ENCODE results near the gene YY2.
"Not testable (repeated sequence)": the region's sequence is repeated elsewhere in the genome, so short reads cannot be mapped to it uniquely, and the experiment has no call there.

Gene YY2

GRCh38 chrX:21855937-21856415 lies at the start of gene YY2:
YY2 (plus strand) TSS chrX:21855987; CDS start chrX:21856485, 498 bp downstream.
- no peak for DNase-seq (ENCODE audit: low spot score)

- DNase-seq (ENCODE audit: low spot score) = no peak
Measured at GRCh38 chrX:21806691-21807090, 49.1 kb upstream of the YY2 start.

- DNase-seq (ENCODE audit: low spot score) = no peak
Measured at GRCh38 chrX:21811832-21812231, 44.0 kb upstream of the YY2 start.

GRCh38 chrX:21812628-21813027 lies 43.2 kb upstream of the YY2 start:
- no peak for DNase-seq (ENCODE audit: low spot score)

- DNase-seq (ENCODE audit: low spot score) = no peak
Measured at GRCh38 chrX:21813612-21814368, 42.0 kb upstream of the YY2 start.

- DNase-seq (ENCODE audit: low spot score) = no peak
Measured at GRCh38 chrX:21816136-21816535, 39.7 kb upstream of the YY2 start.

GRCh38 chrX:21820170-21820569 lies 35.6 kb upstream of the YY2 start:
- DNase-seq (ENCODE audit: low spot score) = not testable (repeated sequence)

GRCh38 chrX:21821875-21822274 lies 33.9 kb upstream of the YY2 start:
- no peak for DNase-seq (ENCODE audit: low spot score)

- DNase-seq (ENCODE audit: low spot score) = no peak
Measured at GRCh38 chrX:21831496-21831895, 24.3 kb upstream of the YY2 start.

GRCh38 chrX:21837056-21837455 lies 18.7 kb upstream of the YY2 start:
- no peak for DNase-seq (ENCODE audit: low spot score)

- DNase-seq (ENCODE audit: low spot score) = no peak
Measured at GRCh38 chrX:21838937-21839333, 16.9 kb upstream of the YY2 start.

- peak; percentile 91 for DNase-seq (ENCODE audit: low spot score)
Measured at GRCh38 chrX:21839334-21840192, 16.2 kb upstream of the YY2 start, which contains the start of gene MBTPS2. MBTPS2 (plus strand) TSS chrX:21839617; CDS start chrX:21839735, 118 bp downstream.

GRCh38 chrX:21840193-21840545 lies 15.6 kb upstream of the YY2 start:
- no peak for DNase-seq (ENCODE audit: low spot score)

GRCh38 chrX:21843179-21843578 lies 12.6 kb upstream of the YY2 start:
- no peak for DNase-seq (ENCODE audit: low spot score)

- no peak for DNase-seq (ENCODE audit: low spot score)
Measured at GRCh38 chrX:21845096-21845495, 10.7 kb upstream of the YY2 start.

- DNase-seq (ENCODE audit: low spot score) = no peak
Measured at GRCh38 chrX:21847342-21847741, 8.4 kb upstream of the YY2 start.

GRCh38 chrX:21853578-21853977 lies 2.2 kb upstream of the YY2 start:
- no peak for DNase-seq (ENCODE audit: low spot score)

GRCh38 chrX:21856504-21856903 lies 717 bp downstream of the YY2 start:
- no peak for DNase-seq (ENCODE audit: low spot score)

GRCh38 chrX:21863241-21863640 lies 7.5 kb downstream of the YY2 start:
- no peak for DNase-seq (ENCODE audit: low spot score)

- DNase-seq (ENCODE audit: low spot score) = no peak
Measured at GRCh38 chrX:21865436-21865835, 9.6 kb downstream of the YY2 start.

GRCh38 chrX:21870494-21870893 lies 14.7 kb downstream of the YY2 start:
- no peak for DNase-seq (ENCODE audit: low spot score)

- no peak for DNase-seq (ENCODE audit: low spot score)
Measured at GRCh38 chrX:21873063-21873775, 17.4 kb downstream of the YY2 start.

Data from left forelimb (tissue), 1 donor.